NCI-H2227 treated with DMSO at 0.1 percent for 48 hours (cell line): Measurements from ENCODE around the gene PHACTR3.
A peak's percentile ranks its signal among the peaks of the same experiment; 100 is the strongest.

Source experiments
- DNase-seq: peaks from one replicate; lab custom pipeline; 2025; lab: John Stamatoyannopoulos, UW

Gene PHACTR3

DNA sequence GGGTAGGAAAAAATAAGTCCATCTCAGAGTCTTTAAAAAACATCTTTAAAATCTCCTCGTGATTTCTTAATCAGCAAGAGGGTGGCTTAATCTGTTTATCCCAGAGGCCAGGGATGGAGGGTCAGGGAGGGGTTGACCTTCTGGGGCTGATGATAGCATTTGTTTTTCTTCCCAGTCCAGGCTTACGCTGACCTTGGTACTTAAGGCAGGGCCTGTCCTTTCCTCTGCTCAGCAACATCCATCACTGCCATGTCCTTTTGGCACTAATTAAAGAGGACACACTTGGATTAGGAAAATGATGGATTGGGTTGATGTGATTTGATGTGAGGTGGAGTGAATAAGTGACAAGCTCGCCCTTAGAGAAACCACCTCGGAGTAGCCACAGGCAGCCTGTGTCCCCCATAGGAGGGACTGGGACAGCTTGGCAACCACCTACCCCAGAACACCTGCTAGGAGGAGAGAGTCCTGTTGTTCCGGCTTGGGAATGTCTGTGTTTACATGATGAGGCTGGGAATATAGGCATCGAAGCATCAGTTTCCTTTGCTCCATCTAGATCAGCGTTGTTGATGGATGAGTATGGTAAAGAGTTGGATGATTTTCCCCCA, 44.2 kb downstream of the PHACTR3 start:
- DNase-seq = peak; percentile 20

DNA sequence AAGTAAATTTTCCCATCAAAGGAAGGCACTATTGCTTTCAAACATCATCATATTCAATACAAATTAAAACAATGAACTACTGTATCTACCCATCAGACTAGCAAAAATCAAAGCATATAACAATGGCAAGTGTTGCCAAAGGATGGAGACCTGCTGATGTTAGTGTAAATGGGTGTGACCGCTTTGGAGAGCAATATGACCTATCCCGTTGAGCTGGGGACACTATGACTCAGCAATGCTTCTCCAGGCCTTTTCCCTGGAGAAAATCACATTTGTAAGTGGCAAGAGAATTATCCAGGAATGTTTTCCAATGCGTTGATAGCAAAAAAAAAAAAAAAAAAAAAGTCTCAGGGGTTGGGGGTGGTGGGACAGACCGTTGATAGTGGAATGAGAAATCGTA, 46.1 kb downstream of the PHACTR3 start:
- peak; percentile 14 for DNase-seq

DNA sequence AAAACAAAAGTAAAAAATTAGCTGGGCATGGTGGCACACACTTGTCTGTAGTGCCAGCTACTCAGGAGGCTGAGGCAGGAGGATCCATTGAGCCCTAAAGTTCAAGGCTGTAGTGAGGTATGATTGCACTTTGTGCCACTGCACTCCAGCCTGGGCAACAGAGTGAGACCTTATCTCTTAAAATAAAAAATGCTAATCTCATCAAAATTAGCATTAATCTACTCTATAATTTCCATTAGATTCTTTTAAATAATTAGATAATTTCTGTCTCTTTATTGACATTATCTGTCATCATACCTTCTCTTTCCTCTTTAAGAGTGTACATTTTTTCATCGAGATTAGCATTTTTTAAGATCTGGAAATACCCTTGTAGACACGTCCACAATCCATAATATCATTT, 48.0 kb downstream of the PHACTR3 start:
- no peak for DNase-seq

DNA sequence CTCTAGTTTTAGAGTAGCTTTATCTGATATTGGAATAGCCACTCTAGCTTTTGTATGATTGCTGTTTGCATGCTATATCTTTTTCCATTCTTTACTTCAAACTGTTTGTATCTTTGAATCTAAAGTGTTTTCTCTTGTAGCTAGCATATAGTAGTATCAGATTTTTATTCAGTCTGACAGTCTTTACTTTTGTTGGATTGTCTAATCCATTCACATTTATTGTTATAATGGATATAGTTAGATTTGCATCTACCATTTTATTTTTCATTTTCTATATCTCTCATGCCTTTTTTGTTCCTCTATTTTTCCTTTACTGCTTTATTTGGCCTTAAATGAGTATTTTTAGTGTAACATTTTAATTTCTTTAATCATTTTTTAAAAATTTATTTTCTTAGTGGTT, 52.1 kb downstream of the PHACTR3 start:
- no peak for DNase-seq

- no peak for DNase-seq
These were observed 53.2 kb downstream of the PHACTR3 start for GRCh38 chr20:59657459-59658046.

DNA sequence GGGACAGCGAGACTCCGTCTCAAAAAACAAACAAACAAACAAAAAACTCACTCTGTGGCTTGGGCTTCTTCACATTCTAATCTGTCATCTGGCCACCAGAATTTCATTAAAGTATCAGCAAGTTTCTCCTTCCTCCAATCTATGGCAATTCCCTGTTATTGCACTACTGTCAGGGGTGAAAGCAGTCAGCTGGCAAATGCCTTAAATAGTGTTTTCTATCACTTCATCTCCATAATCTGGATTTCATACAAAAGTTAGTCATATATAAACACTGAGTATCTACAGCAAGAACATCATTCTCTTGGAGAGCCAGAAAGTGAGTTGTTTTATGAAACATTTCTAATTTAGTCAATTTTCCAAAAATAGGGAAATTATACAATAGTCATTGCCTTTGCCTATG, 56.1 kb downstream of the PHACTR3 start:
- no peak for DNase-seq

GRCh38 chr20:59661153-59661552, 56.8 kb downstream of the PHACTR3 start:
- DNase-seq = no peak

DNA sequence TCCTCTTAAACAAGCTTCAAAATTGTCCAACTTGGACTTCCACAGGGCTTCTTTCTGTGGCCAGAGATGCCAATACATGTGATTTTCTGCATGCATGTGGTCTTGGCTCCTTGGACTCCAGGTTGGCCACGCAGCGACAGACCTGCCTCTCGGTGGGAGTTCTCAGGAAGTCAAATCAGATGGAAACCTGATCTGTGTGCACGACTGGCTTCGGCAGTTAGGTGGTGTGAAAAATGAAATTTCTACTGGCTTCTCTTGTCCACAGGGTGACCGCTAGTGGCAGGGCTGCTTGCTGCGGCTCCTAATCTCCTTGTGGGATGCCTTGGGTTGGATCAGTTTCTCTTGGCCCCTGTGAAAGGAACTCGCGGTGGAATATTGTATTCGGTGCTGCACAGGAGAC, 57.3 kb downstream of the PHACTR3 start:
- DNase-seq = no peak

- no peak for DNase-seq
These were observed 57.8 kb downstream of the PHACTR3 start for GRCh38 chr20:59662161-59662560.

GRCh38 chr20:59662856-59663512, 58.6 kb downstream of the PHACTR3 start:
- DNase-seq = no peak

GRCh38 chr20:59663513-59664060, 59.2 kb downstream of the PHACTR3 start:
- no peak for DNase-seq

- DNase-seq = no peak
These were observed 60.1 kb downstream of the PHACTR3 start for GRCh38 chr20:59664421-59664941.

DNA sequence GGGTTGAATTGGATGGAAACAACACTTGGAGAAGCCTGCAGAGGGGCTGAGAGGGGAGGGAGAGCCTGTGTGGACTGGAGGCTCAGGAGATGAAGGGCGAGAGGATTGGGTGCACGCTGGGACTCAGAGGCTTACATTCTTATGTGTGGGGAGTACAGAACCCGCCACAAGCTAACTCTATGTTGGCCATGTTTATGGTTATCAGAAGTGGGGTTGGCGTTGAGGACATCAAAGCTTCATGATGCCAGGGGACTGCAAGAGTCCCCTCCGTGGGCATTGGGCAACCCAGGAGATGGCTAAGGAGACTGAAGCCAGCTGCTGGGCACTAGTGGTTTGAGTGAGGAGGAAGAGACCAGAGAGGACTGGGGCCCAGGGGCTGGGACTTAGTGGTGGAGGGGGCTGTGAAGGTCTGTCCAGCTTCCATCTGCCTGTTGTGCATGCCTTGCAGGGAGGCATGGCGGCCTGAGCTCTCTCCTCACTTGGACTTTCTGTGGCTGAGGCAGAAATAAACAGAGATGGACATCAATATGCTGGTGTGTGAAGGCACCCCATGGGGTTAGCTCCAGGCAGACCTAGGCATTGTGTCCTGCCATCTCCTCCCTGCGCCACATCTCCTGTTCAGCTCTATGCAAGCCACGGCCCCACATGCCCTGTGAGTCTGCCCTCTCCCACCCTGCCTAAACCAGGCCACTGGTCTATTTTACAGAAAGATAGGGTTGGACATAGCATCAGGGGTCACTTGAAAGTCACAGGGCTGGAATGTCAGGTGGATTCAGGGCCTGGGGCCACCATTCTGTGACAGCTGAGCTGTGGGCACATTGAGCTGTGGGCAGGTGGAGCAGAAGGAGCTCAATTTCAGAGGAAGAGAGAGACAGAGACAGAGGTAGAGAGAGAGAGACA, 61.6 kb downstream of the PHACTR3 start:
- no peak for DNase-seq

DNA sequence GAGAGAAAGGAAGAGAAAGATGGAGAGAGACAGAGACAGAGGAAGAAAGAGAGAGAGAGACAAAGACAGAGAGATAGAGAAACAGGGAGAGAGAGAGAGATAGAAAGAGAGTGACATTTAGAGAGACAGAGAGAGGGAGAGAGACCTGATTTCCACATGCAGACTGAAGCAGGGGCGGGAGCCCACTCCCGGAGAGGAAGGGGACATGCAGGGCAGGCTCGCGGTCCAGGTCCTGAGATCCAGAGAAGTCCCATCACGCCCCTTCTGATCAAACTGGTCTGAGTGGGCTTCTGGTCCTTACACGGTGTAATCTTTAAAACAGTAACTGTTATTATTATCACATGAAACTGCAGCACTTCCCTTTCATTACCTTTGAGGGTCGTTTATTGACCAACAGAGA, 62.2 kb downstream of the PHACTR3 start:
- DNase-seq = no peak

DNA sequence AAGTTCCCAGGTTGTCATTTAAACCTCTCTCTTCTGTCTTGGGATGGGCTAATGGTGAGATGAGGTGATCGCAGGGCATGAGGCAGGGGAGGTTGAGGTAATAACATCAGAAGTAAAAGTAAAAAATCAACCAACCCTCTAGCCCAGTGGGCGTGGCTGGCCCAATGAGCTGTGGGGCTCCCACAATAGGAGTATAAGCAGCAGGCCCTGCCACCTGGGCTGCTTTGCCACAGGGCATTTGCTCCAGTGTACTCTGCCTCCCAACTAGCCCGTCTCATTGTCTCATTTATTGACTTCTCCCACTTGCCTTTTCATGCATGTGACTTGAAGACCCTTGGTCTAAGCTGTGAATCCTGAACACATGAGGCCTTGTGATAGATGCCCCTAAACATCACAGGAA, 62.8 kb downstream of the PHACTR3 start:
- no peak for DNase-seq

GRCh38 chr20:59667981-59668515, 63.7 kb downstream of the PHACTR3 start:
- no peak for DNase-seq

DNA sequence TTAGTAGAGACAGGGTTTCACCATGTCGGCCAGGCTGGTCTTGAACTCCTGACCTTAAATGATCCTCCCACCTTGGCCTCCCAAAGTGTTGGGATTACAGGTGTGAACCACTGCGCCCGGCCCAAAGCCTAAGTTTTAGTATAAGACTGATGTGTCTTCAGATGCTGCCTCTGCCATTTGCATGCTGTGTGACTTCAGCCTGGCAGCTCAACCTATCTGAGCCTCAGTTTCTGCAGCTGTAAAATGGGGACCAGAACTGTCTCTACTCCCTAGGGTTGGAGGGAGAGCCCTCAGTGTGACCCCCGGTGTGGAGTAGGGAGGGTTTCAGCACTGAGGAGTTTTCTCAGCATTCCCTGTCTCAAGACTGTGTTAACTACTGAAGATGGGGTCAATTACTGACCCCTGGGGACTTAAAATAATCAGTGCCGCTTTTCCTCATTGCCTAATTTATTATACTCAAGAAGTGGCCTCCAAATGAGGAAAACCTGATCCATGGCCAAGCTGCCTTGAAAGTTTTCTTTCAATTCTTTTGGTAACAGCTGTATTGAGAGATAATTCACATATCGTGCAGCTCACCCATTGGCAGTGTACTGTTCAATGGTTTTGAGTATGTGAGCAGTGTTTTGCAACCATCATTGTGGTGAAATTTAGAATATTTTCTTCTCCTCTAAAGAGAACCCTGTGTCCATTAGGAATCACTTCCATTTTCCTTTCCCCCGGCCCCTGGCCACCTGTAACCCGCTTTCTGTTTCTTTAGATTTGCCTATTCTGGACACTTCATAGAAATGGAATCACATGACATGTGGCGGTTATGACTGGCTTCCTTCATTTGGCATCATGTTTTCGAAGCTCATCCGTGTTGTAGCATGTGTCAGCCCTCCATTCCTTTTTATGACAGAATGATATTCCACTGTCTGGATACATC, 64.8 kb downstream of the PHACTR3 start:
- DNase-seq = no peak

GRCh38 chr20:59670786-59671492, 66.6 kb downstream of the PHACTR3 start:
- no peak for DNase-seq

DNA sequence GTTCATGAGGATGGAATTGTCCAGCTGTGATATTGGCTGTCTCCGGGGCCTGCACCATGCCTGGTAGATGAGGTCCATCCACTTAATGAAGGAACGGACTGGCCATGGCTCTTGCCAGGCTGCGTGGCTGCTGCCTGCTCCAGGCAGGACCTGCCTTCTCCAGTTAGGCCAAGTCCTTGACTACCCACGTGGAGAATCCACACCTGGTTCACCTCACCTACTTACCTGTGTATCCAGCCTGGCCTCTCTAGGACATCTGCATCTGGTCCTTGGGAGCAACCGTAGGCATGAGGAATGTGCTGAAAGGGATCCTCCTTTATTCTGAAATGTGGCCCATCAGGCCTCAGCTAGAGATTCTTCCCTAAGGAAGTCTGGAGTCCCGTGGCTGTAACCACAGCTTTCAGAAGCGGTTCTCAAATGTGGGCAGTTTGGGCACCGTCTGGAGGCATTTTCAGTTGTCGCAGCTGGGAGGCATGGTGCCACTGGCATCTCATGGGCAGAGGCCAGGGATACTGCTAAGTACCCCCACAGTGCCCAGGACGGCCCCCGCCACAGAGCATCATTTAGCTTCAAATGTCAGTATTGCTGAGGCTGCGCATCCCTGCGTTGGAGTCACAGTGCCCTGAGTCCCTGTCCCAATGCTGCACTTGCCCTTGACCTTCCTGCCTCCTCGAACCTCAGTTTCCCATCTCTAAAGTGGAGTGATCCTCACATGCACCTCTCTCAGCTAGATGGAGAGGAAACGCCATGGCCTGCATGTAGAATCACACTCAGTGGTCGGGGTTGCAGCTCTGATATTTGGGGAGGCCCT, 67.5 kb downstream of the PHACTR3 start:
- no peak for DNase-seq
